ENCODE measurements around the gene PLIN3.

DNA sequence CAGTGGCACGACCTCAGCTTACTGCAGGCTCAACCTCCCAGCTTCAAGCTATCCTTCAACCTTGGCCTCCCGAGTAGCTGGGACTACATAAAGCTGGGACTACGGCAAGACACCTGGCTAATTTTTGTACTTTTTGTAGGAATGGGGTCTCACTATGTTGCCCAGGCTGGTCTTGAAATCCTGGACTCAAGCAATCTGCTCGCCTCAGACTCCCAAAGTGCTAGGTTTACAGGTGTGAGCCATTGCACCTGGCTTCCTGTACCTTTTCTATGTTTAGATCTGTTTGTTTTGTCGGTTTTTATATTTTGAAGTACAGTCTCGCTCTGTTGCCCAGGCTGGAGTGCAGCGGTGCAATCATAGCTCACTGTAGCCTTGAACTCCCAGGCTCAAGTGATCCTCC, 18.4 kb downstream of the PLIN3 start:
- TF ChIP-seq, protein P1, sequence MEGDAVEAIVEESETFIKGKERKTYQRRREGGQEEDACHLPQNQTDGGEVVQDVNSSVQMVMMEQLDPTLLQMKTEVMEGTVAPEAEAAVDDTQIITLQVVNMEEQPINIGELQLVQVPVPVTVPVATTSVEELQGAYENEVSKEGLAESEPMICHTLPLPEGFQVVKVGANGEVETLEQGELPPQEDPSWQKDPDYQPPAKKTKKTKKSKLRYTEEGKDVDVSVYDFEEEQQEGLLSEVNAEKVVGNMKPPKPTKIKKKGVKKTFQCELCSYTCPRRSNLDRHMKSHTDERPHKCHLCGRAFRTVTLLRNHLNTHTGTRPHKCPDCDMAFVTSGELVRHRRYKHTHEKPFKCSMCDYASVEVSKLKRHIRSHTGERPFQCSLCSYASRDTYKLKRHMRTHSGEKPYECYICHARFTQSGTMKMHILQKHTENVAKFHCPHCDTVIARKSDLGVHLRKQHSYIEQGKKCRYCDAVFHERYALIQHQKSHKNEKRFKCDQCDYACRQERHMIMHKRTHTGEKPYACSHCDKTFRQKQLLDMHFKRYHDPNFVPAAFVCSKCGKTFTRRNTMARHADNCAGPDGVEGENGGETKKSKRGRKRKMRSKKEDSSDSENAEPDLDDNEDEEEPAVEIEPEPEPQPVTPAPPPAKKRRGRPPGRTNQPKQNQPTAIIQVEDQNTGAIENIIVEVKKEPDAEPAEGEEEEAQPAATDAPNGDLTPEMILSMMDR (IDR thresholded peaks at IDR 0.05 in 2 of 3, conservative IDR thresholded peaks at IDR 0.05 in 1 of 3; ENCODE audit: borderline replicate concordance in 1 of 3, insufficient read depth in 1 of 3, low read depth in 2 of 3, low read length in 2 of 3) = no peak
- TF ChIP-seq ZNF274 (IDR thresholded peaks at IDR 0.05; ENCODE audit: low read depth, low read length) (no peak), CEBPB (IDR thresholded peaks at IDR 0.05; ENCODE audit: low read depth) (no peak), SIN3A (IDR thresholded peaks at IDR 0.05; ENCODE audit: low read depth) (no peak), EZH2 (IDR thresholded peaks at IDR 0.05) (no peak), EZH2phosphoT487 (IDR thresholded peaks at IDR 0.05; ENCODE audit: borderline replicate concordance) (no peak)
- TF ChIP-seq, protein P2, sequence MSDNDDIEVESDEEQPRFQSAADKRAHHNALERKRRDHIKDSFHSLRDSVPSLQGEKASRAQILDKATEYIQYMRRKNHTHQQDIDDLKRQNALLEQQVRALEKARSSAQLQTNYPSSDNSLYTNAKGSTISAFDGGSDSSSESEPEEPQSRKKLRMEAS (IDR thresholded peaks at IDR 0.05) = no peak
- TF ChIP-seq, protein P3, sequence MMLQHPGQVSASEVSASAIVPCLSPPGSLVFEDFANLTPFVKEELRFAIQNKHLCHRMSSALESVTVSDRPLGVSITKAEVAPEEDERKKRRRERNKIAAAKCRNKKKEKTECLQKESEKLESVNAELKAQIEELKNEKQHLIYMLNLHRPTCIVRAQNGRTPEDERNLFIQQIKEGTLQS (IDR thresholded peaks at IDR 0.05) = no peak
